Sigmoid colon (tissue), 7 donors: ENCODE results near the gene PRKAG2. TPM values are rescaled to one million over a fixed set of nuclear protein-coding genes. Genes with fewer than 3 reads are reported as not detected.

Source experiments
- DNase-seq: peaks from one replicate; pipeline ENCODE4 v3.0.0-alpha.2; 2019
- H3K27ac ChIP-seq, 4 donors: fragments of 200-600 bp; sonication (generic); one replicate each; pipeline ENCODE4 v1.5.1; 2016 to 2019; ENCODE audit warnings: mild to moderate bottlenecking in 1 of 4
- H3K27me3 ChIP-seq, 3 donors: fragments of 200-600 bp; sonication (generic); one replicate each; pipeline ENCODE4 v1.5.1; 2019; ENCODE audit warnings: mild to moderate bottlenecking in 1 of 3
- H3K36me3 ChIP-seq, 4 donors: fragments of 200-600 bp; sonication (generic); one replicate each; pipeline ENCODE4 v1.5.1; 2016 to 2019
- H3K4me1 ChIP-seq, 4 donors: fragments of 200-600 bp; sonication (generic); one replicate each; pipeline ENCODE4 v1.5.1; 2017 to 2019
- H3K4me3 ChIP-seq, 4 donors: fragments of 200-600 bp; sonication (generic); one replicate each; pipeline ENCODE4 v1.5.1; 2017 to 2019; ENCODE audit warnings: mild to moderate bottlenecking in 2 of 4, moderate library complexity in 1 of 4
- H3K9me3 ChIP-seq, 4 donors: fragments of 200-600 bp in 3 of 4; sonication (generic) in 3 of 4; one replicate each; pipeline versions ENCODE4 v1.5.1 to v1.6.1; 2013 to 2019
- CTCF ChIP-seq, 4 experiments: fragments of 450-650 bp in 3 of 4; fragments of 200-600 bp in 1 of 4; IDR thresholded peaks; one replicate each; pipeline ENCODE4 v1.5.1; 2016 to 2019; ENCODE audit warnings: antibody characterized with exemption in 4 of 4, mild to moderate bottlenecking in 3 of 4, moderate library complexity in 2 of 4
- EP300 ChIP-seq, 4 donors: sonication (generic); formaldehyde crosslinking; IDR thresholded peaks; one replicate each; pipeline ENCODE4 v1.6.1; 2017; ENCODE audit warnings: antibody characterized with exemption in 4 of 4
- POLR2A ChIP-seq, 2 donors: fragments of 450-650 bp; IDR thresholded peaks; one replicate each; pipeline ENCODE4 v1.6.1; 2016; ENCODE audit warnings: antibody characterized with exemption in 2 of 2, mild to moderate bottlenecking in 2 of 2, moderate library complexity in 2 of 2
- POLR2AphosphoS5 ChIP-seq, 4 donors: sonication (generic); formaldehyde crosslinking; IDR thresholded peaks; one replicate each; pipeline ENCODE4 v1.6.1; 2017; ENCODE audit warnings: antibody characterized with exemption in 4 of 4
- WGBS, 2 donors: extraction: QIAGEN DNeasy Blood & Tissue Kit; methylation state at CpG; one replicate each; pipeline ENCODE4 v1.1.7; 2013; 5-methylcytosine and 5-hydroxymethylcytosine counted together
- intact Hi-C: fragments of 100-400 bp; cut with DNase I; formaldehyde crosslinking; loops from one replicate; pipeline ENCODE4 v1.15.1; 2023
- polyA plus RNA-seq, 3 donors: library from polyadenylated mRNA; stranded (reverse); fragments of 200-250 nt; gene quantifications; one replicate each; pipeline ENCODE4 v1.2.3, GENCODE V29; 2013
- total RNA-seq, 4 donors: library from RNA; depleted of rRNA; stranded (reverse); fragments of >200 nt; gene quantifications; one replicate each; pipeline ENCODE4 v1.1.0, GENCODE V29; 2016
- donor health status: healthy with polysubstance abuse.
- donor health status: Bipolar disorder and iron deficiency.
- donor health status: healthy.

PRKAG2 gene
- total and polyA plus RNA-seq, 7 donors: 19.2 to 51.2 (median 37.1) TPM

GRCh38 chr7:151762583-151763245 is 114.2 kb downstream of the PRKAG2 start:
- H3K27me3 ChIP-seq: no peaks in the 10 kb centered on the region
- no peaks in the 10 kb centered on the region for H3K9me3 ChIP-seq
- peaks cover 0 to 19% (median 18%) of the 10 kb centered on the region in 4 donors for H3K4me1 ChIP-seq
- H3K4me3 ChIP-seq: no peak overlapping the region
- DNase-seq: peak; percentile 58
- TF ChIP-seq EP300 (IDR thresholded peaks at IDR 0.05): no peak
- TF ChIP-seq CTCF (IDR thresholded peaks at IDR 0.05): no peak
- TF ChIP-seq POLR2A (IDR thresholded peaks at IDR 0.05): no peak
- no peak for TF ChIP-seq POLR2AphosphoS5 (IDR thresholded peaks at IDR 0.05)
- 92 to 95% methylated on average over 18 of the region's 18 CpGs for WGBS, 2 donors
- no peak overlapping the region for H3K27ac ChIP-seq
- H3K36me3 ChIP-seq: no peaks in the 10 kb centered on the region
- intact Hi-C loops: no loop called here

GRCh38 chr7:151761957-151762356 is 115.0 kb downstream of the PRKAG2 start:
- H3K27me3 ChIP-seq: no peaks in the 10 kb centered on the region
- TF ChIP-seq POLR2AphosphoS5 (IDR thresholded peaks at IDR 0.05): no peak
- TF ChIP-seq EP300 (IDR thresholded peaks at IDR 0.05): no peak
- no peak for TF ChIP-seq CTCF (IDR thresholded peaks at IDR 0.05)
- no peak for TF ChIP-seq POLR2A (IDR thresholded peaks at IDR 0.05)
- intact Hi-C loops: no loop called here
- no peak overlapping the region for H3K27ac ChIP-seq
- H3K9me3 ChIP-seq: no peaks in the 10 kb centered on the region
- WGBS, 2 donors: 96 to 97% methylated on average over 9 of the region's 9 CpGs
- no peak overlapping the region for H3K4me3 ChIP-seq
- H3K4me1 ChIP-seq: peaks cover 0 to 27% (median 25%) of the 10 kb centered on the region in 4 donors
- no peaks in the 10 kb centered on the region for H3K36me3 ChIP-seq
- DNase-seq: no peak

- H3K4me3 ChIP-seq: no peak overlapping the region
- H3K36me3 ChIP-seq: no peaks in the 10 kb centered on the region
- no peaks in the 10 kb centered on the region for H3K27me3 ChIP-seq
- H3K9me3 ChIP-seq: no peaks in the 10 kb centered on the region
- TF ChIP-seq POLR2A (IDR thresholded peaks at IDR 0.05) (no peak), CTCF (IDR thresholded peaks at IDR 0.05) (no peak), POLR2AphosphoS5 (IDR thresholded peaks at IDR 0.05) (no peak), EP300 (IDR thresholded peaks at IDR 0.05) (no peak)
- 68 to 78% methylated on average over 3 of the region's 3 CpGs for WGBS, 2 donors
- H3K27ac ChIP-seq: no peak overlapping the region
- peaks cover 0 to 34% (median 33%) of the 10 kb centered on the region in 4 donors for H3K4me1 ChIP-seq
- intact Hi-C loops: no loop called here
- DNase-seq: no peak
Measured at GRCh38 chr7:151761231-151761630, 115.7 kb downstream of the PRKAG2 start.

GRCh38 chr7:151759591-151760042 is 117.3 kb downstream of the PRKAG2 start:
- Histone ChIP-seq H3K36me3 (no peaks in the 10 kb centered on the region), H3K4me3 (no peak overlapping the region), H3K27me3 (no peaks in the 10 kb centered on the region), H3K27ac (peak overlapping the region in 1 of 4 donors; percentile 91), H3K9me3 (no peaks in the 10 kb centered on the region), H3K4me1 (peaks cover 0 to 50% (median 49%) of the 10 kb centered on the region in 4 donors)
- 55 to 66% methylated on average over 9 of the region's 9 CpGs for WGBS, 2 donors
- intact Hi-C loops: loop anchor here (2.0 to 10.0 kb wide), 7 partner anchors 52 to 445 kb away; partner anchors contain the start of gene RHEB
- TF ChIP-seq CTCF (IDR thresholded peaks at IDR 0.05) (peak; percentile 58 to 95 (median 84)), POLR2A (IDR thresholded peaks at IDR 0.05) (no peak)
- peak; percentile 83 for DNase-seq
